NOMO-1 (cell line): Measurements from ENCODE around the gene TMEM147.
A peak's percentile ranks its signal among the peaks of the same experiment; 100 is the strongest.

Experiments
- DNase-seq, 2 experiments: peaks; one replicate each; lab custom pipeline; 2025; ENCODE audit not compliant: unreplicated experiment in 2 of 2; lab: John Stamatoyannopoulos, UW

The TMEM147 gene, protein sequence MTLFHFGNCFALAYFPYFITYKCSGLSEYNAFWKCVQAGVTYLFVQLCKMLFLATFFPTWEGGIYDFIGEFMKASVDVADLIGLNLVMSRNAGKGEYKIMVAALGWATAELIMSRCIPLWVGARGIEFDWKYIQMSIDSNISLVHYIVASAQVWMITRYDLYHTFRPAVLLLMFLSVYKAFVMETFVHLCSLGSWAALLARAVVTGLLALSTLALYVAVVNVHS

DNA sequence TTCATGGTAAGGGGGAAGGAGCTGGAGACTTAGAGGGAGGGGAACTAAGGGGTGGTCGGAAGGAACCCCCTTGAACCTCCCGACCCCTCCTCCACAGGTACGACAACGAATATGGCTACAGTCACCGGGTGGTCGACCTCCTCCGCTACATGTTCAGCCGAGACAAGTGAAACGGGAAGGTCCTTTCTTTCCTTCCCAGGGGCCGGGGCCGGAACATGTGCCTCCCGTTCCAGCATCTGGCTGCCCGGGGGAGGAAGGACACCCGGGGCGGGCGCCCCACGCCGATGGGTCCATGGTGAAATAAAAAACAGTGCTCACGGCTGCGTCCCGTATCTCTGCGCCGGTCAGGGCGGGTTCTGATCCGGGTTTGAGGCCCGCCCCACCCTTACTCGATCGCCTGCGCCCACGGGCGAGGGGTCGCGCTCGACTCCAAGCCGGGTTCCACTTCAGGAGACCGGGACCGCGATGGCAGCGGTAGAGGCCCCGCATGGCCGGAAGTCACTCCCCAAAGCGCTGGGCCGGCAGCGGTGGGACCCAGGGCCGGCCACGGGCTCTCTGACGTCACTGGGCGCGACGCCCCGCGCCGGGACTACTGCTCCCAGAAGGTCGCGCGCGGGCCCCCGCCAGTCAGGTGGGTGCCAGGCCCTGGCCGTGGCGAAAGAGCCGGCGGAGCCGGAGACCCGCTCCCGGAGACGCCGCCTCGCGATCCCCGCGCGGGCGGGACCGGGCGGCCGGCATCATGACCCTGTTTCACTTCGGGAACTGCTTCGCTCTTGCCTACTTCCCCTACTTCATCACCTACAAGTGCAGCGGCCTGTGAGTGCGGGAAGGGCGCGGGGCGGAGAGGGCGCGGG, at the start of gene TMEM147:
TMEM147 (plus strand) TSS at position 626 of the 854 bp plus-strand sequence; CDS start at position 740, 114 bp downstream.
- peak; percentile 76 to 90 for DNase-seq

DNA sequence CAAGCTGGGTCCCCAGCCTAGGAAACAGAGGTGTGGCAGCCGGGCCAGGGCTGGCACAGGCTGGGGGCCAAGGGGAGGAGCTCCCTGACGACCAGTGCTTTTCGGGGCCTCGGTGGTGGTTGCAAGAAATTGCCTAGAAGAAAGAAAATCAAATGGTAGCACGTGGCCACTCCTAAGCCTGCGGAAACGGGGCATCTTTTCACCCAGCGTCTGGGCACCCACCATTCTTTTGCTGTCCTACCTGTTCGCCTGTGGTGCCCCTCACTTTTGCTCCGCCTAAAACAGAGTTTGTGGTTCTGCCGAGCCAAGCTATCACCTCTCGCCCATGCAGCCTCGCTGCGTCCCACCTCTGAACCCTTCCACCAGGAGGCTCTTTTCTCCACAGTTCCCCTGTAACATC, 48.0 kb upstream of the TMEM147 start:
- no peak for DNase-seq

DNA sequence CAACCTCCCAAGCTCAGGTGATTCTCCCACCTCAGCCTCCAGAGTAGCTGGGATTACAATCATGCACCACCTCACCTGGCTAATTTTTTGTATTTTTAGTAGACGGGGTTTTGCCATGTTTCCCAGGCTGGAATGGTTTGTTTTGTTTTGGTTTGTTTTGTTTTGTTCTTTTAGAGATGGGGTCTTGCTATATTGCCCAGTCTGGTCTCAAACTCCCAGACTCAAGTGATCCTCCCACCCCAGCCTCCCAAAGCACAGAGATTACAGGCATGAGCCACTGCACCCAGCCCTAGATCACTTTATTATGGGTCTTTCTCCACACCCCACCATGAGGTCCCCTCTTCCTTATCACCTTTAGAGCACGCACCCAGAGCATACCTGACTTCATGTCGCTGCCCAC, 47.2 kb upstream of the TMEM147 start:
- no peak for DNase-seq

DNA sequence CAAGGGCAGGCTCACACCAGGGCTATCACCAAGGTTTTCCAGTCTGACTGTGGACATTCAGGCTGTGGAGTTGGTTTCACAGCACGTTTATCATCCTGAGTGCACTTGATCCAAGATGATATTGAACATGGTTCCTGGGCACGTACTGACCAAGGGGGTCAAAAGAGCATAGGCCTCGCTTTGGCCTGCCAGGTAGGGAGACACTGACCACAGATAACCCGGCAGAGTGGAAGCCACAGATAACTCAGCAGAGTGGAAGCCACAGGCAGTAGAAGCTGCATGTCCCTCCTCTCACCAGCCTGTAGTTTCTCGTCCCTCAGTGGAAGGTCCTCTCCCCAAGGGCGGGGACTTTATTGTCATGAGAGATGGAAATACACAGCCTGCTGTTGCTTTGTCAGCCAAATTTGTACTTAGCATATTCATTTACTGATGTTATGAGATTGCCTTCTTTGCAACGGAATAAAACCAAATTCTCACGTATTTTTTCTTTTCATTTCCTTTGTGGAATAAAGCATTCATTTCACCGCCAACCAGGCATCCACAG, 46.4 kb upstream of the TMEM147 start:
- no peak for DNase-seq

DNA sequence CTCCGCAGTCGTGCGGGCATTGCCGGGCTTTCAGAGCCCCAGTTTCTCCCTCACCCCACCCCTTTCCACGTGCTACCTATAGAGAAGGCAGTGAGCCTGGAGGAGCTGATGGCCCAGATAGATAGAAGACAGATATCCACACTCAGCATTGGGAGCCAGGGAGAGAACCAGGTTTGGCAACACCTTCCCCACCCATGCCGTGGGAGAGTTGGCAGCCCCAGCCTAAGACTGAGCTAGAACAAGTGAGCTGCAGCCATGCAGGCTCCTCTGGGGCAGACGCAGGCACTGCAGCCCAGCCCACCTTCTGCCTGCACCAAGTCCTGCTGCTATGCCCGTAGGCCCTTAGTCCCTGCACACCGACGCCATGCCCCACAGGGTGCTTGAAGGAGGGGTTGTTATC, 44.8 kb upstream of the TMEM147 start:
- DNase-seq = no peak

DNA sequence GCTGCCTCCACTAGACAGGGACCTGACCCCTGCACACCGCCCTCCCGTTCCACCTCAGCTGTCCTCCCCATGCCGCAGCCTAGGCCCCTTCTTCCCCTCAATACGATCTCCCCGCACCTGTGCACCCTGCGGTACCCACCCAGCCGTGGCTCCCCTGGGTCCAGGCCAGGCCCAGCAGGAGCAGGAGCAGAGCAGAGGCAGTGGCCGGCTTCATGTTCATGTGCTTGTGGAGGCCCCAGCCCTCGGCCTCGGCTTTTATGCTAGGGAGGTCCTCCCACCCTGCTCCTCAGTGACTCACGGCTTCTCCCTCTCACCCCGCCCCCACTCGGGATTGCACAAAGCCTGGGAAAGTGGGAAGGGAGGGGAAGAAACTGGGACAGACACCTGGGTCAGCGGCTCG, 43.7 kb upstream of the TMEM147 start:
- DNase-seq = no peak

DNA sequence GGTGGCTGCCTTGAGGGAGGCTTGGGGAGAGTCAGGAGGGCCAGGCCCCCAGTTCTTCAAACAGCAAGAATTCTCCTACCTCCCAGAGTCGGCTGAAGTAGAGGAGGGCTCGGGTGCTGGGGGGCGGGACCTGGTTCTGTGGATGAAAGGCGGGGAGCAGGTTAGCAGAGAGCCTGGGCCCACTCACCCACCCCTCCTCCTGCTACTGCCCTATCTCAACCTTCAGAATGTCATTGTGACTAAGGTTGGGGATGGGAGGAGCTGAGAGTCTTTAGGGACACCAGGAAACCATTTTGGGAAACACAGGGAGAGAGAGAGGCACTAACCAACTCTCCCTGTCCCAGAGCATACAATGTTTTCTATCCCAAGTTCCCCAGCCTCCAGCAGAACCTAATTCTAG, 42.7 kb upstream of the TMEM147 start:
- DNase-seq = no peak

DNA sequence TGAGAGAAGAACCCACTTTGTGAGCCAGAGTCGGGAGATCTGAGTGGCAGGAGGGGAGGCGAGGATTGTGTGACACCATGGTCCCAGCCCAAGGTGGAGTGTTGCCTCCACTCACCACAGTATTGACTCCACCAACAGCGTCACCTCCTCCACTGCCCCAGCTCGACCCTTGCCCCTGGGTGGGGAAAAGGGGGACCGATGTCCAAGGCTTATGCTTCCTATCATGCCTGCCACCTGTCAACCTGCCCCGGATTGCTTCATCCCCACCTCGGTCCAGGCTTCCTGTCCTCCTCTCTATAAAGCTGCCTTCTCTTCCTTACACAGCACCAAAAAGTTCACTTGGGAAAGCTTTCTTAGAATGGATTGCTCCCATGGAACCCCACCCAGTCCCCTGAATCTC, 39.4 kb upstream of the TMEM147 start:
- no peak for DNase-seq

DNA sequence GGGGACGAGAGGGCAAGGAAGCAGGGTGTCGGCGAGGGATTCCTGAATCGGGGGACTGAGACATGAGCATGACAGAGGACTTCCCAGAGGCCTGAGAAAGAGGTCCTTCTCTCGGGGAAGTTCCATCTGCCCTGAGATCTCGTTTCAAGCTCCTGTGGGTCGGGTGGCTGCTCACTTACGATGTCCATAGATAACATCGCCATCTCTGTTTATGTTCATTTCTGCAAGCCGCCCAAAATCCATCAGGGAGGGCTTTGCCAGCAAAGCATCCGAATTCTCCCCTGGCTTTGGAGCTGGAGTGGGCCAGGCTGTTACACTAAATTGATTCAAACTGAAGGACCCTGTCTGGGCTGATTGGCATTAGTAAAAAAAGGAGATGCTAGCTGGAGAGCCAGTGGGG, 37.9 kb upstream of the TMEM147 start:
- DNase-seq = no peak

DNA sequence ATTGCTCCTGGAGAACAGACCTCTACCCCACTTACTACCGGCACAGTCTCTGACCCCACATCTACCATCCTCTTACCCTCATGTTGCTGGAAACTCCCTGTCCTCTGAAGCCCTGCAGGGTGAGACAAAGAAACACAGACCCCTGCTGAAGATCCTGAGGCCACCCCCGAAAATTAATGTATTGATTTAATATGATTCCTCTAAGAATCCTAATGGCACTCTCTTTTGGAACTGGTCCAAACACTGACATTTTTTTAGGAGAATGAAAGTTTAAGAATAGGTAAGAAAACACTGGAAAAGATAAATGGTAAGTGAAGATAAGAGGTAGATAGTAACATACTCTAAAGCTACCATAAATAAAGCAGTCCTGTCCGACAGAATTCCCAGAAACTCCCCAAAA, 37.3 kb upstream of the TMEM147 start:
- no peak for DNase-seq

DNA sequence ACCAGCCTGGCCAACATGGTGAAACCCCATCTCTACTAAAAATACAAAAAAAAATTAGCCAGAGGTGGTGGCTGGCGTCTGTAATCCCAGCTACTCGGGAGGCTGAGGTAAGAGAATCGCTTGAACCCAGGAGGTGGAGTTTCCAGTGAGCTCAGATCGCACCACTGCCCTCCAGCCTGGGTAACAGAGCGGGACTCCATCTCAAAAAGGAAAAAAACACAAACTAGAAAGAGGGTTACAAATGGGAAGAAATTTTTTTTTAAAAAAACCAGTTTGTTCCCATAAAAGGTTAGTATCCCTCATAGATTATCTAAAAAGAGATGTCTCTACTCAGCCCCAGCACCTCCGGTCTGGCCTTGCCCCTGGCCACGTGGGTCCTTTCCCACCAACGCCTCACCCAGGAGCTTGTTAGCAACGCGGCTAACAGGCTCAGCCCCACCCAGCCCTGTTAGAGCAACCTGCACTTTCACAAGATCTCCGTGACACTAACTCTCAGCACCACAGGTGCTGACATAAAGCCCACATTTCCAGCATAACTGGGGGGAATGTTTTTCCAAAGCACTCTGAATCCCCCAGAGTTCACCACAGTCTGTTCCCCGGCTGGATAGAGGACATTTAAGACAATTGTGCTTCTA, 36.3 kb upstream of the TMEM147 start:
- DNase-seq = no peak

DNA sequence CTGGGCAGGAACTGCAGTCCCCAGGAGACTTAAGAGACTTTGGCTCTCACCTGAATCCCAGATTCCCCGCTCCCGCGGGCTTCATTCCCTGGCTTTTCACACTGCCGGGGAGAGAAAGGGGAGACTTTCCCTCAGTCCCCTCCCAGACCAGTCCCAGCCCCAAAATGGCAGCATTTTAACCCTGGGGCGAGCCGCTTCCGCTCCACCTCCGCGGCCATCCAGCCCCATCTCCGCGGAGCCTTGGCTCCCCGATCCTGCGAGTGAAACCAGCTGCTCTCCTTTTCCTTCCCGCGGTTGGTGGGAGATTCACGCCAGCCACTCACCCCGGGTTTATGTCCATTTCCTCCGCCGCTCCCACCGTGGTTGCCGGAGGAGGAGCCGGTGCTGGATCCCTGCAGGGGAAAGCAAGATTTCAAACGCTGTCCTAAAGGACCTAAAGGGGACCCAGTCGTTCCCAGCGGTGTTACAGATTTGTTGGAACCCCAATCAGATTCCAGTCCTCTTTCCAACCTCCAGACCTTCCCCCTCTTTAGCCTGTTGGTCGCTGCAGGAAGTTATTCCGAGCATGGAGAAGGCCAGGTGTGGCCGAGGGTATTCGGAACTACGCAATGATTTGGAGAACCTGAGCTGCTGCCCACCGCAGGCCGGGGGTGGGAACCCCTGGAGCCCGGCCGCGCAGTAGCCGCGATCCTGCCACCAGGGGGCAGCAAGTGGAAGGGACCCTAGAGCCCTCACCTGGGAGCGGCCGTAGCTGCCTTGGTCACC, 35.4 kb upstream of the TMEM147 start:
- DNase-seq = peak; percentile 23 to 40

DNA sequence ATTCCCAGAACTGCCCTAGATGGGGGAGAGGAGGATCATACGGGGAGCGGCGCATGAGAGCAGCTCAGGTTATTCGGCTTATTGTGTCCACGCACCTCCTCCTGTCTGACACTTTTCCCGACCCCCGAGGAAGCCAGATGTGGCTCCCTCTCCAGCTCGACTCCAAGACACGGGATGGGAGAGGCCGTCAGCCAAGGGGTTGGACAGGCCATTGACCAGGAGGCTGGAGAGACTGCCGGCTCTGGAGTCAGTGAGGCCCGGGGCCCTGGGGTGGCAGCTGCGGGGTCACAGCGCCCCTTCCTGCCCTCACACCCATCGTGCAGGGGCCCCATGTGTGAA, 34.8 kb upstream of the TMEM147 start:
- no peak for DNase-seq

DNA sequence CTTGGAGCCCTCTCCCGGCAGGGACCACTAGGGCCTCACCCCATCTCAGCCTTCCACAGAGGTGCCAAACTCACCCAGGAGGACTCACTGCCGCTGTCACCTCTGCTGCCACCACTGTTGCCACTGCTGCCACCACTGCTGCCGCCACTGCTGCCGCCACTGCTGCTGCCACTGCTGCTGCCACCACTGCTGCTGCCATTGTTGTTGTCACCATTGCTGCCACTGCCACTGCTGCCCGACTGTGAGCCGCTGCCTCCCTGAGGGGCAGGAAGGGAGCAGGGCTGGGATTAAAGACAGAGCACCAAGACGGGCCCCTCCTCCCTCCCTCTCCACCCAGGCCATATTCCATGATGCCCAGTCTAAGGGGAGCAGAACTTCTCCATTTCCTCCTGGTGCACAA, 34.1 kb upstream of the TMEM147 start:
- no peak for DNase-seq

DNA sequence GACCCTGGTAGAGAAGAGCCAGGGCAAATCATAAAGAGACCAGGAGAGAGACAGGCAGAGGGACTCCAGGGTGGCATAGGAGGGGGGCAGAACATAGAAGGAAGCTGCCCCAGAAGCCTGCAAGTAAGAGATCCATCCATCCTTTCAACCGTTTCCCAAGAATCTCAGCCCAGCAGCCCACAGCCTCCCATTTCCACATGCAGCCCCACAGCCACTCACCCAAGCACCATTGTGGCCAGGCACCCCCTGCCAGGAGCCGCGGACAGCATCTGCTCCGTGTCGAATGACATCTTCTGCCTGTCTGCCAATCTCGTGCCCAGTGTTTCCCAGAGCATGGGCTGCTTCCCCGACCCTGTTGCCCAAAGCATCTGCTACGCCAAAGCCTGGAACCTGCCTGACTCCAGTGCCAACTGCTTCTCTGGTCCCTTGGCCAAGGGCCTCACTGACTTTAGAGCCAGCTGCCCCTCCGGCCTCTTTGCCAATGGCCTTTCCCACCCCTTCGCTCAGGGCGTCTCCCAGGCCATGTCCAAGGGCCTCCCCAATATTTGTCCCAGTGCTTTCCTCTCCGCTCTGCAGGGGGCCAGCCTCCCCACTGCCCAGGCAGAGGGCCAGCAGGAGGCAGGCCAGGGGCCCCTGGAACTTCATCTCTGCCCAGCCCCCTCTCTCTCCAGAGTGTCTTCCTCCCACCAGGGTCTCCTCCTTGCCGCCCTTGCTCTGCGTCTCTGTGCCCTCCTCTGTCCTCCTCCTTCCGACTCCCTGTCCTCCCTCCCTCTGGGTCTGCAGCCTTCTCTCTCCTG, 32.4 kb upstream of the TMEM147 start:
- no peak for DNase-seq

DNA sequence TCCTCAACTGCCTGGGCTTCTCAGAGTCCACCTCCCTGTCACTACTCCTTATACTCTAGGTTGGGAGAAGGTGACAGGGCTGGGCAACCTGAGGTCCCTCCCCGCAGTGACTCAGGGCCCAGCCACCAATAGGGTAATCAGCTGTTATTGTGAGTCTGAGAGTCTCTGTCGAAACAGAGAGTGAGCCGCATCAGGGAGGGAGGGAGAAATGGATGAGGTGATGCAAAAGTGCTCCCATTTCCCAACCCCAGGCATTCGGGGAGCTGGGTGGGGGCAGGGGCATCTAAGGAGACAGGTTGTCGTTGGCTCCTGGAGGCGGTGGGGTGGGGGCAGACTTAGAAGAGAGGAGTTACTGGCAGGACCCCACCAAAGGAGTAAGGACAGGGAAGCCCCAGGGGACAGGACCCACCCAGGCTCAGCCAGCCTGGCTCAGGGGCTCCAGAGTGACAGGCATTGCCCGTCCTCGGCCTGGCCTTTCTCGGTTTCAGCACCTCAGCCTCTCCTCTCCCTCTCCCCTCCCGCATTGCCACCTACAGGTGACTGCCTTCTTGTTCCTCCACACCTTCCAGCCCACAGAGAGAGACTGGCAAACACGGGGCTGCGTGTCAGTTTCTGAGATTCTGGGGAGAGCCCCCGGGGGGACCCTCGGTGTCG, 31.7 kb upstream of the TMEM147 start, which contains the start of gene DMKN:
DMKN (minus strand) TSS at position 22 of the 654 bp plus-strand sequence. CDS start 174 bp downstream, outside the sequence.
- DNase-seq = no peak

DNA sequence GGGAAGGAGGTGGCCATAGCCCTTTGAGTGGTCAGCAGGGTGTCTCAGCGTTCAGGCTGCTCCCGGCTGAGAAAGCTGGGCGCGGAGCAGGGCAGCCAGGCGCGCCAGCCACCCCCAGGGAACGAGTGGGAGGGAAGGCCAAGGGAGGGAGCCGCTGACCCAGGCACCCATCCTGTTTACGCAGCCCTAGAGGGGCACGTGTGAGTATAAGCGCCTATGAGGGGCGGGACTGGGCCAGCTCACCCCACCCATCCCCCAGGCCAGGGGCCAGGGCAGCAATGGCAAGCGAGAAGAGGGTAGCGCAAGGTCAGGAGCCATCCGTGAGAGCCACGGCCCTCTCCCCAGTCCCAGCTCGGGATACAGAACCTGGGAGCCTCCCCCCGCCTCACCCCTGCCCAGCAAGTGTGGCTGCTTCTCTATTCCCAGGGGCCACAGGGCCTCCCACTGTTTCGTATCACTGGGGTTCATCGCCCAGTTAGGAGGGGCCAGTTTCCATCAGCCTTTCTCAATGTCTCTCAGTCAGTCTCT, 31.1 kb upstream of the TMEM147 start:
- DNase-seq = no peak

DNA sequence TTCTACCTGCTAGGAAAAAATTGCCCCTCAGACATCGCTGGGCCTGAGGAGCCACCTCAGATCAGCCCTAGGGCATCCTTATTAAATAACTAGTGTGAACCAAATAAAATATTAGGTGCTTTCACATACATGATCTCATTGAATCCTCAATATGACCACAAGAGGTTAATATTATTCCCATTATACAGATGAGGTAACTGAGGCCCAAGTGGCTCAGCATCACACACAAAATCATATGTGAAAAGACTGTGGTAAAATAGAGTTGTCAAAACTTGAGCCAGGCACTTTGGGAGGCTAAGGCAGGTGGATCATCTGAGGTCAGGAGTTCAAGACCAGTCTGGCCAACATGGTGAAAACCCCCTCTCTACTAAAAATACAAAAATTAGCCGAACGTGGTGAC, 29.1 kb upstream of the TMEM147 start:
- no peak for DNase-seq

DNA sequence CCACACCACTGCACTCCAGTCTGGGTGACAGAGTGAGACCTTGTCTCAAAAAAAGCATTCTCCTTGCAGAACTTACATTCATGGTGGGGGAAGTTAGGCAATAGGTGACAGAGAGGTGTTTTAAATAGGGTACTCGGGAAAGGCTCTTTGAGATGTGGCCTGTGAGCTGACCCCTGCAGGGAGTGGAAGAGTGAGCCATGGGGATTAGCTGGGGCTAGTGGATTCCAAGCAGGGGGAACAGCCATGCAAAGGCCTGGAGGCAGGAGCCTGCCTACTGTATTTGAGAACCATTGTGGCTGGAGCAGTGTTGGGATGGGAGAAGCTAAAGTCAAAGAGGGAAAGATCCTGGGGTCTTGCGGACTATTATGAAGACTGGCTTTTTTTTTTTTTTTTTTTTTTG, 28.1 kb upstream of the TMEM147 start:
- no peak for DNase-seq
